OCI-LY7 (cell line): ENCODE measurements around the gene HRAS. TPM values are rescaled to one million over a fixed set of nuclear protein-coding genes. Genes with fewer than 3 reads are reported as not detected.

Experiments
- BruUV-seq: library from RNA; stranded (reverse); fragments of 400-500 nt; replicated peaks from 2 replicates; lab custom pipeline; 2021; lab: Mats Ljungman, UMichigan
- CTCF ChIA-PET: fragments of 300-600 bp; sonication (Branson Sonifier 250); formaldehyde crosslinking; loops from one replicate; lab custom pipeline; 2022; ENCODE audit warnings: antibody characterized with exemption; ENCODE audit not compliant: unreplicated experiment; lab: Charles Lee
- POLR2A ChIA-PET: fragments of 300-600 bp; sonication (Branson Sonifier 250); formaldehyde crosslinking; loops from one replicate; lab custom pipeline; 2022; ENCODE audit warnings: antibody characterized with exemption; lab: Charles Lee
- DNase-seq: peaks from one replicate; pipeline ENCODE4 v3.0.0-alpha.2; 2015; ENCODE audit warnings: low spot score
- H2AFZ ChIP-seq: fragments of 200-600 bp; sonication (generic), shearing (Covaris generic); 2 replicates; pipeline ENCODE4 v1.6.1; 2014; ENCODE audit warnings: mild to moderate bottlenecking, antibody characterized with exemption, low read length, moderate library complexity
- H3K27ac ChIP-seq: fragments of 200-600 bp; sonication (generic); 2 replicates; pipeline ENCODE4 v1.5.1; 2014; ENCODE audit warnings: mixed run types, low read depth, mild to moderate bottlenecking, moderate library complexity, low read length, inconsistent platforms; ENCODE audit not compliant: poor library complexity, severe bottlenecking
- H3K36me3 ChIP-seq: fragments of 200-600 bp; sonication (generic); 2 replicates; pipeline ENCODE4 v1.6.1; 2014; ENCODE audit warnings: mild to moderate bottlenecking, antibody characterized with exemption, low read length, moderate library complexity, mixed read lengths; ENCODE audit not compliant: insufficient read depth
- H3K4me1 ChIP-seq: fragments of 200-600 bp; sonication (generic); 2 replicates; pipeline ENCODE4 v1.5.1; 2014; ENCODE audit warnings: mild to moderate bottlenecking, low read length; ENCODE audit not compliant: insufficient read depth, poor library complexity, severe bottlenecking
- H3K4me2 ChIP-seq: fragments of 200-600 bp; sonication (generic); 2 replicates; pipeline ENCODE4 v1.6.1; 2014; ENCODE audit warnings: mild to moderate bottlenecking, low read length
- H3K4me3 ChIP-seq: fragments of 200-600 bp; sonication (generic); 2 replicates; pipeline ENCODE4 v1.5.1; 2014; ENCODE audit warnings: mild to moderate bottlenecking, low read depth, low read length; ENCODE audit not compliant: poor library complexity, severe bottlenecking
- H3K79me2 ChIP-seq: fragments of 200-600 bp; sonication (generic); 2 replicates; pipeline ENCODE4 v1.6.1; 2016; ENCODE audit warnings: low read depth, mild to moderate bottlenecking, low read length, moderate library complexity, mixed read lengths; ENCODE audit not compliant: insufficient read depth
- H3K9me2 ChIP-seq: fragments of 200-600 bp; sonication (generic); 2 replicates; pipeline ENCODE4 v1.6.1; 2016; ENCODE audit warnings: mild to moderate bottlenecking, low read length, mixed read lengths; ENCODE audit not compliant: insufficient read depth
- H3K9me3 ChIP-seq: fragments of 200-600 bp; sonication (generic); 2 replicates; pipeline ENCODE4 v1.6.1; 2014; ENCODE audit warnings: mild to moderate bottlenecking, mixed run types, low read length, mixed read lengths
- H4K20me1 ChIP-seq: fragments of 200-600 bp; sonication (generic); 2 replicates; pipeline ENCODE4 v1.6.1; 2014; ENCODE audit warnings: mild to moderate bottlenecking, antibody characterized with exemption, low read length, moderate library complexity, mixed read lengths; ENCODE audit not compliant: insufficient read depth
- CTCF ChIP-seq: fragments of 200-600 bp; sonication (generic); conservative IDR thresholded peaks from 2 replicates; pipeline ENCODE4 v1.5.1; 2014; ENCODE audit warnings: mild to moderate bottlenecking, antibody characterized with exemption, low read length, moderate library complexity, mixed read lengths
- EZH2phosphoT487 ChIP-seq: fragments of 200-600 bp; sonication (generic); IDR thresholded peaks from 2 replicates; pipeline ENCODE4 v1.6.1; 2018; ENCODE audit warnings: low read depth, borderline replicate concordance, mild to moderate bottlenecking, mixed run types, antibody characterized with exemption, low read length, moderate library complexity, mixed read lengths
- intact Hi-C: fragments of 100-400 bp; cut with micrococcal nuclease; formaldehyde crosslinking; loops from one replicate; pipeline ENCODE4 v1.10.0; 2022; ENCODE audit not compliant: unreplicated experiment
- total RNA-seq, 2 experiments: library from RNA; depleted of rRNA in 1 of 2; stranded (reverse); fragments of >200 nt in 1 of 2; shearing (Covaris generic) in 1 of 2; gene quantifications; 2 replicates each; pipeline ENCODE4 v1.2.3, GENCODE V29; 2014 to 2022

Gene HRAS
- total RNA-seq, 2 experiments from 2014 or later, result 46.9 to 53.0 TPM

GRCh38 chr11:576811-577610 lies 41.6 kb upstream of the HRAS start:
- CTCF ChIA-PET, result no interaction called here
- Histone ChIP-seq H3K4me1 (peaks cover 38% of the 10 kb centered on the region), H3K27ac (peak overlapping the region; percentile 22), H3K79me2 (peaks cover 53% of the 10 kb centered on the region), H3K9me2 (no peaks in the 10 kb centered on the region), H2AFZ (no peak overlapping the region), H4K20me1 (peaks cover 29% of the 10 kb centered on the region), H3K36me3 (peaks cover 27% of the 10 kb centered on the region), H3K9me3 (no peaks in the 10 kb centered on the region), H3K4me3 (peak overlapping the region; percentile 100), H3K4me2 (peak overlapping the region; percentile 95)
- intact Hi-C loops, result loop anchor here (5.0 kb wide), 2 partner anchors 40 to 230 kb away; partner anchors contain the start of genes IRF7, PIDD1 and RPLP2
- BruUV-seq, result TSS peak; percentile 64
- no peak for DNase-seq
- POLR2A ChIA-PET, result no interaction called here
- TF ChIP-seq EZH2phosphoT487 (no peak), CTCF (no peak)

GRCh38 chr11:575996-576768 lies 40.8 kb upstream of the HRAS start, which contains the start of gene PHRF1:
TSS of gene PHRF1 (plus strand) at chr11:576470. CDS start at chr11:581513, 5,043 bp downstream.
- Histone ChIP-seq H3K4me2 (peak within 1 kb of the TSS; percentile 95), H3K27ac (peak within 1 kb of the TSS; percentile 70), H3K9me2 (no peaks in the 10 kb centered on the region), H2AFZ (peak within 1 kb of the TSS; percentile 27), H3K9me3 (no peaks in the 10 kb centered on the region), H3K79me2 (peaks cover 44% of the 10 kb centered on the region), H3K4me3 (peak within 1 kb of the TSS; percentile 100), H3K4me1 (peaks cover 38% of the 10 kb centered on the region), H3K36me3 (peaks cover 18% of the 10 kb centered on the region), H4K20me1 (peaks cover 29% of the 10 kb centered on the region)
- no TSS peak for BruUV-seq
- TF ChIP-seq EZH2phosphoT487 (no peak), CTCF (no peak)
- POLR2A ChIA-PET, result interaction anchor here (0.6 to 1.4 kb wide), 6 partner anchors 14 to 221 kb away, joined by 3 to 5 read pairs (median 3); no protein-coding TSS in a partner anchor
- DNase-seq, result peak; percentile 95
- CTCF ChIA-PET, result no interaction called here
- intact Hi-C loops, result loop anchor here (5.0 kb wide), 2 partner anchors 41 to 231 kb away; partner anchors contain the start of genes IRF7, PIDD1 and RPLP2
